B cell (primary cell): ENCODE measurements around the gene MYH15.

ENCODE experiments used
- CTCF ChIP-seq: fragments of 200-600 bp; IDR thresholded peaks from one replicate; pipeline ENCODE4 v1.8.0; 2022; ENCODE audit warnings: antibody characterized with exemption, mild to moderate bottlenecking
- EZH2 ChIP-seq: IDR thresholded peaks from 2 replicates; pipeline ENCODE4 v1.6.1; 2012; ENCODE audit warnings: borderline replicate concordance, low read depth, mild to moderate bottlenecking, moderate library complexity, low read length; ENCODE audit not compliant: insufficient read depth, poor library complexity, severe bottlenecking

DNA sequence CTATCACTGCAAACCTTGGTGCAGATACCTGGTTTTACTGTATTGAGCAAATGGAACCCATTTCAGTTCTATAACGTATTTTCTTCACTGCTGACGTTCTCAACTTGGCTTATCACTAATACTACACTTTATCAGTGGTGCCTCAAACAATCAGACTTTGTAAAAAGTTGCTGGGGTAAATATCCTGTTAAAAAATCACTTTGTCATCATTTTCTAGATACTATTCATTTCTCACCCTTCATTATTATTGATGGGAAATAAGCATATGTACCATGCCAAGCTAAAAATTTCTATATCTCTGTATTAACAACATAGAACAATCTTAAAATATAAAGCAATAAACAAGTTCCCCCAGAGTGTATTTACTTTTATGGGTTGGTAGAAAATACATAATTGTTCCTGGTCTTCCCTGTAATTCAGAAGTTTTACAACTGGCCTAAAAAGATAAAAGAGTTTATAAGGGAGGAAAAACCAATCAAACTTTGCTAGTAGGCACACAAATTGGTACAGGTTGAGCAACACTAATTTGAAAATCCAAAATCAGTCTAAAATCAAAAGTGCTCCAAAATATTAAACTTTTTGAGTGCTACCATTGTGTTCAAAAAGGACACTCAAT lies 45.7 kb upstream of the MYH15 start:
- TF ChIP-seq CTCF (no peak), EZH2 (no peak)
